ENCODE data around the gene TMED1. TPM values are rescaled to one million over a fixed set of nuclear protein-coding genes. Genes with fewer than 3 reads are reported as not detected.

Gene TMED1
- total and polyA plus RNA-seq, 2 of the 13 experiments (the other 11 are each of a cell fraction or from before 2014, with no cell fraction given), result 48.3 to 51.8 TPM

- TF ChIP-seq ARID4A (CRISPR knock-in tag; IDR thresholded peaks at IDR 0.05; ENCODE audit: borderline replicate concordance) (peak; percentile 38; the same call in 1 of the 2 replicates), ZNF543 (CRISPR knock-in tag; IDR thresholded peaks at IDR 0.05) (no peak), RNF2 (conservative IDR thresholded peaks at IDR 0.05; ENCODE audit: low read depth) (no peak), ZNF20 (CRISPR knock-in tag; IDR thresholded peaks at IDR 0.05) (no peak), EHMT2 (IDR thresholded peaks at IDR 0.05; ENCODE audit: borderline replicate concordance, low read depth, low read length) (no peak), SMAD3 (CRISPR knock-in tag; IDR thresholded peaks at IDR 0.05) (no peak), ZNF883 (CRISPR knock-in tag; IDR thresholded peaks at IDR 0.05; ENCODE audit: not compliant biosample characterization) (no peak), NRL (CRISPR knock-in tag; IDR thresholded peaks at IDR 0.05; ENCODE audit: borderline replicate concordance) (0 out of 2 replicates have a peak, but pooled peaks have one; percentile 36), KLF16 (CRISPR knock-in tag; IDR thresholded peaks at IDR 0.05) (no peak), ZSCAN25 (CRISPR knock-in tag; IDR thresholded peaks at IDR 0.05) (no peak), TEF (CRISPR knock-in tag; IDR thresholded peaks at IDR 0.05) (no peak), RXRB (CRISPR knock-in tag; IDR thresholded peaks at IDR 0.05; ENCODE audit: borderline replicate concordance) (no peak), PRDM10 (CRISPR knock-in tag; IDR thresholded peaks at IDR 0.05; ENCODE audit: low read depth) (no peak), ZNF451 (CRISPR knock-in tag; IDR thresholded peaks at IDR 0.05) (no peak), HOXA3 (CRISPR knock-in tag; IDR thresholded peaks at IDR 0.05) (no peak; the same call in 1 of the 2 replicates), ZBTB7B (CRISPR knock-in tag; IDR thresholded peaks at IDR 0.05) (peak; percentile 86), PCBP1 (IDR thresholded peaks at IDR 0.05; ENCODE audit: borderline replicate concordance, low read depth, low read length) (0 out of 2 replicates have a peak, but pooled peaks have one; percentile 32), ZNF441 (CRISPR knock-in tag; IDR thresholded peaks at IDR 0.05; ENCODE audit: borderline replicate concordance) (no peak), ZNF484 (CRISPR knock-in tag; IDR thresholded peaks at IDR 0.05; ENCODE audit: borderline replicate concordance, low read depth) (no peak), RFX1 (IDR thresholded peaks at IDR 0.05) (no peak), ARNT (IDR thresholded peaks at IDR 0.05) (no peak)
These were observed 35.9 kb upstream of the TMED1 start (continued) for GRCh38 chr19:10871711-10872545.
